Measurements from ENCODE around the gene PKD2L1. TPM values are rescaled to one million over a fixed set of nuclear protein-coding genes. Genes with fewer than 3 reads are reported as not detected.

Gene PKD2L1
- total RNA-seq, 2 donors from 2014 or later, result not detected

- Histone ChIP-seq H3K4me1 (no peaks in the 10 kb centered on the region), H3K36me3 (no peaks in the 10 kb centered on the region), H3K27me3 (no peaks in the 10 kb centered on the region), H3K9me3 (no peaks in the 10 kb centered on the region), H3K27ac (no peak overlapping the region), H3K4me3 (no peak overlapping the region)
- no peak for DNase-seq (ENCODE audit: low spot score)
- no peak for TF ChIP-seq CTCF (IDR thresholded peaks at IDR 0.05)
These were observed 10.2 kb downstream of the PKD2L1 start for GRCh38 chr10:100319707-100320402.

GRCh38 chr10:100318207-100318606 is 11.8 kb downstream of the PKD2L1 start:
- H3K36me3 ChIP-seq, result no peaks in the 10 kb centered on the region
- no peak overlapping the region for H3K27ac ChIP-seq
- DNase-seq (ENCODE audit: low spot score), result no peak
- no peak for TF ChIP-seq CTCF (IDR thresholded peaks at IDR 0.05)
- no peaks in the 10 kb centered on the region for H3K4me1 ChIP-seq
- H3K27me3 ChIP-seq, result no peaks in the 10 kb centered on the region
- no peaks in the 10 kb centered on the region for H3K9me3 ChIP-seq
- no peak overlapping the region for H3K4me3 ChIP-seq

GRCh38 chr10:100315615-100316014 is 14.4 kb downstream of the PKD2L1 start:
- no peak for DNase-seq (ENCODE audit: low spot score)
- TF ChIP-seq CTCF (IDR thresholded peaks at IDR 0.05), result no peak

GRCh38 chr10:100311298-100311697 is 18.7 kb downstream of the PKD2L1 start:
- no peak for TF ChIP-seq CTCF (IDR thresholded peaks at IDR 0.05)
- H3K9me3 ChIP-seq, result no peaks in the 10 kb centered on the region
- DNase-seq (ENCODE audit: low spot score), result no peak
- H3K4me3 ChIP-seq, result no peak overlapping the region
- no peaks in the 10 kb centered on the region for H3K36me3 ChIP-seq
- H3K27me3 ChIP-seq, result no peaks in the 10 kb centered on the region
- no peaks in the 10 kb centered on the region for H3K4me1 ChIP-seq
- no peak overlapping the region for H3K27ac ChIP-seq

More at GRCh38 chr10:100315615-100316014, 14.4 kb downstream of the PKD2L1 start:
- H3K4me1 ChIP-seq, result no peaks in the 10 kb centered on the region
- H3K9me3 ChIP-seq, result no peaks in the 10 kb centered on the region
- no peak overlapping the region for H3K4me3 ChIP-seq
- H3K27ac ChIP-seq, result no peak overlapping the region
- no peaks in the 10 kb centered on the region for H3K27me3 ChIP-seq
- no peaks in the 10 kb centered on the region for H3K36me3 ChIP-seq

- TF ChIP-seq CTCF (IDR thresholded peaks at IDR 0.05), result no peak
- H3K36me3 ChIP-seq, result no peaks in the 10 kb centered on the region
- DNase-seq (ENCODE audit: low spot score), result no peak
- H3K27ac ChIP-seq, result no peak overlapping the region
- no peaks in the 10 kb centered on the region for H3K4me1 ChIP-seq
- H3K27me3 ChIP-seq, result no peaks in the 10 kb centered on the region
- H3K9me3 ChIP-seq, result no peaks in the 10 kb centered on the region
- H3K4me3 ChIP-seq, result no peak overlapping the region
These were observed 22.3 kb downstream of the PKD2L1 start for GRCh38 chr10:100307684-100308083.

GRCh38 chr10:100306861-100307260 is 23.2 kb downstream of the PKD2L1 start:
- no peak overlapping the region for H3K4me3 ChIP-seq
- no peaks in the 10 kb centered on the region for H3K36me3 ChIP-seq
- no peaks in the 10 kb centered on the region for H3K9me3 ChIP-seq
- H3K27ac ChIP-seq, result no peak overlapping the region
- H3K4me1 ChIP-seq, result no peaks in the 10 kb centered on the region
- H3K27me3 ChIP-seq, result no peaks in the 10 kb centered on the region
- no peak for DNase-seq (ENCODE audit: low spot score)
- TF ChIP-seq CTCF (IDR thresholded peaks at IDR 0.05), result no peak
